DND-41 (cell line): Measurements from ENCODE around the gene SFXN4.

ENCODE experiments used
- CTCF ChIP-seq: IDR thresholded peaks from 2 replicates; pipeline ENCODE4 v1.5.1; 2012; ENCODE audit warnings: borderline replicate concordance, low read length, moderate library complexity, mild to moderate bottlenecking; ENCODE audit not compliant: poor library complexity, severe bottlenecking; ENCODE audit errors: extremely low read depth
- EZH2 ChIP-seq: IDR thresholded peaks from 3 replicates; pipeline ENCODE4 v1.6.1; 2012; ENCODE audit warnings: borderline replicate concordance, low read depth, mild to moderate bottlenecking, moderate library complexity, low read length, inconsistent platforms; ENCODE audit not compliant: severe bottlenecking

- TF ChIP-seq CTCF, result peak; percentile 92
- TF ChIP-seq EZH2, result no peak
Measured at GRCh38 chr10:119139464-119140067, 25.9 kb downstream of the SFXN4 start.
